Measurements from ENCODE around the gene SCNN1G.

GRCh38 chr16:23213831-23214230 is 31.3 kb downstream of the SCNN1G start:
- no peak for TF ChIP-seq CTCF (conservative IDR thresholded peaks at IDR 0.05; ENCODE audit: low read length)
- no peak for TF ChIP-seq EZH2phosphoT487 (IDR thresholded peaks at IDR 0.05; ENCODE audit: borderline replicate concordance, low read depth, low read length)

Data from OCI-LY7 (cell line).